IMR-90 (cell line): Measurements from ENCODE around the gene KDM2A. TPM values are rescaled to one million over a fixed set of nuclear protein-coding genes. Genes with fewer than 3 reads are reported as not detected.

Experiments used
- ATAC-seq: fragments of 200-7000 bp; cut with Tn5 transposase; 2 replicates; pipeline ENCODE4 v1.9.1; 2020; ENCODE audit warnings: low read depth, mild to moderate bottlenecking, moderate library complexity
- BruUV-seq: library from RNA; stranded (reverse); fragments of 400-500 nt; replicated peaks from 2 replicates; lab custom pipeline; 2021; lab: Mats Ljungman, UMichigan
- CTCF ChIA-PET: fragments of 300-600 bp; formaldehyde crosslinking; extraction: SDS; loops from one replicate; lab custom pipeline; 2021; ENCODE audit warnings: antibody characterized with exemption; lab: Yijun Ruan, JAX
- POLR2A ChIA-PET: fragments of 300-600 bp; sonication (Branson Sonifier 250); formaldehyde crosslinking; loops from one replicate; lab custom pipeline; 2022; ENCODE audit warnings: antibody characterized with exemption; ENCODE audit not compliant: unreplicated experiment; lab: Charles Lee
- DNase-seq: peaks from one replicate; pipeline ENCODE4 v3.0.0; 2013
- H2AFZ ChIP-seq: replicated peaks from 2 replicates; pipeline ENCODE3; 2013; ENCODE audit warnings: low read length, mild to moderate bottlenecking; ENCODE audit not compliant: poor library complexity
- H2AK5ac ChIP-seq: 2 replicates; pipeline ENCODE4 v1.6.1; 2013; ENCODE audit warnings: low read depth, low read length, inconsistent platforms
- H2AK9ac ChIP-seq: replicated peaks from 2 replicates; pipeline ENCODE3; 2013; ENCODE audit warnings: mild to moderate bottlenecking, low read depth, low read length, moderate library complexity; ENCODE audit not compliant: poor library complexity
- H2BK120ac ChIP-seq: 2 replicates; pipeline ENCODE4 v1.6.1; 2013; ENCODE audit warnings: low read depth, low read length, inconsistent platforms
- H2BK15ac ChIP-seq: 3 replicates; pipeline ENCODE4 v1.6.1; 2013; ENCODE audit warnings: low read depth, low read length, inconsistent platforms
- H2BK20ac ChIP-seq: 2 replicates; pipeline ENCODE4 v1.6.1; 2013; ENCODE audit warnings: low read depth, mild to moderate bottlenecking, inconsistent platforms, low read length, moderate library complexity
- H2BK5ac ChIP-seq: 2 replicates; pipeline ENCODE4 v1.6.1; 2013; ENCODE audit warnings: mild to moderate bottlenecking, low read depth, low read length, inconsistent platforms; ENCODE audit not compliant: poor library complexity, severe bottlenecking
- H3K14ac ChIP-seq: replicated peaks from 2 replicates; pipeline ENCODE4 v1.6.1; 2013; ENCODE audit warnings: low read depth, low read length, inconsistent platforms
- H3K18ac ChIP-seq: 2 replicates; pipeline ENCODE4 v1.6.1; 2013; ENCODE audit warnings: low read depth, low read length, control low read depth
- H3K23ac ChIP-seq: 2 replicates; pipeline ENCODE4 v1.6.1; 2013; ENCODE audit warnings: low read depth, low read length, inconsistent platforms
- H3K27ac ChIP-seq: 2 replicates; pipeline ENCODE4 v1.5.1; 2013; ENCODE audit warnings: mild to moderate bottlenecking, control low read depth, low read length; ENCODE audit not compliant: insufficient read depth
- H3K27me3 ChIP-seq: 2 replicates; pipeline ENCODE4 v1.6.1; 2013; ENCODE audit warnings: low read length; ENCODE audit not compliant: control insufficient read depth, insufficient read depth
- H3K36me3 ChIP-seq: 2 replicates; pipeline ENCODE4 v1.6.1; 2013; ENCODE audit warnings: low read length, mixed read lengths; ENCODE audit not compliant: control insufficient read depth, insufficient read depth
- H3K4ac ChIP-seq: 2 replicates; pipeline ENCODE4 v1.6.1; 2013; ENCODE audit warnings: low read depth, low read length, inconsistent platforms
- H3K4me1 ChIP-seq: 2 replicates; pipeline ENCODE4 v1.6.1; 2013; ENCODE audit warnings: low read length, mixed read lengths; ENCODE audit not compliant: control insufficient read depth, insufficient read depth
- H3K4me2 ChIP-seq: 2 replicates; pipeline ENCODE4 v1.6.1; 2013; ENCODE audit warnings: low read depth, mild to moderate bottlenecking, control low read depth, low read length, moderate library complexity
- H3K4me3 ChIP-seq: 2 replicates; pipeline ENCODE4 v1.5.1; 2013; ENCODE audit warnings: low read depth, mild to moderate bottlenecking, control low read depth, low read length, moderate library complexity; ENCODE audit not compliant: insufficient read depth
- H3K56ac ChIP-seq: 2 replicates; pipeline ENCODE4 v1.6.1; 2013; ENCODE audit warnings: low read length, inconsistent platforms; ENCODE audit not compliant: insufficient read depth; ENCODE audit errors: extremely low read depth
- H3K79me1 ChIP-seq, 2 experiments: 2 replicates each; pipeline ENCODE4 v1.6.1; 2013; ENCODE audit warnings: low read length in 2 of 2, inconsistent platforms in 1 of 2, low read depth in 1 of 2
- H3K9ac ChIP-seq: 2 replicates; pipeline ENCODE4 v1.6.1; 2013; ENCODE audit warnings: low read depth, low read length, control low read depth
- H3K9me1 ChIP-seq: 2 replicates; pipeline ENCODE4 v1.6.1; 2013; ENCODE audit warnings: low read length, inconsistent platforms; ENCODE audit not compliant: insufficient read depth
- H3K9me3 ChIP-seq: 2 replicates; pipeline ENCODE4 v1.6.1; 2013; ENCODE audit warnings: low read length; ENCODE audit not compliant: control insufficient read depth, insufficient read depth
- H4K20me1 ChIP-seq: 2 replicates; pipeline ENCODE4 v1.6.1; 2013; ENCODE audit warnings: low read length, inconsistent platforms; ENCODE audit not compliant: insufficient read depth
- H4K5ac ChIP-seq: 2 replicates; pipeline ENCODE4 v1.6.1; 2013; ENCODE audit warnings: mild to moderate bottlenecking, low read depth, low read length, control low read depth
- H4K8ac ChIP-seq, 2 experiments: 2 replicates each; pipeline ENCODE4 v1.6.1; 2013; ENCODE audit warnings: low read depth in 2 of 2, low read length in 2 of 2, control low read depth in 1 of 2, inconsistent platforms in 1 of 2
- H4K91ac ChIP-seq: 2 replicates; pipeline ENCODE4 v1.6.1; 2013; ENCODE audit warnings: low read depth, low read length, inconsistent platforms; ENCODE audit not compliant: insufficient read depth
- BHLHE40 ChIP-seq: fragments of 150-350 bp; IDR thresholded peaks from 2 replicates; pipeline ENCODE4 v1.6.1; 2016; ENCODE audit warnings: mild to moderate bottlenecking, low read depth, low read length
- CEBPB ChIP-seq: IDR thresholded peaks from 2 replicates; pipeline ENCODE4 v1.6.1; 2012; ENCODE audit warnings: low read depth, low read length, improper control_type of control experiment
- CHD1 ChIP-seq: IDR thresholded peaks from 2 replicates; pipeline ENCODE4 v1.6.1; 2012; ENCODE audit warnings: low read depth, low read length, improper control_type of control experiment
- CTCF ChIP-seq: conservative IDR thresholded peaks from 2 replicates; pipeline ENCODE4 v1.5.1; 2012; ENCODE audit warnings: mild to moderate bottlenecking, low read depth, low read length, improper control_type of control experiment
- ELK1 ChIP-seq: fragments of 150-350 bp; IDR thresholded peaks from 2 replicates; pipeline ENCODE4 v1.6.1; 2016; ENCODE audit warnings: low read depth, mild to moderate bottlenecking, low read length, moderate library complexity, borderline replicate concordance
- FOS ChIP-seq: fragments of 150-350 bp; IDR thresholded peaks from 2 replicates; pipeline ENCODE4 v1.6.1; 2016; ENCODE audit warnings: low read depth, low read length
- MAFK ChIP-seq: IDR thresholded peaks from 2 replicates; pipeline ENCODE4 v1.6.1; 2012; ENCODE audit warnings: low read depth, low read length, improper control_type of control experiment
- MAZ ChIP-seq: IDR thresholded peaks from 2 replicates; pipeline ENCODE4 v1.6.1; 2012; ENCODE audit warnings: low read depth, mild to moderate bottlenecking, low read length, improper control_type of control experiment, moderate library complexity, borderline replicate concordance
- MXI1 ChIP-seq: IDR thresholded peaks from 2 replicates; pipeline ENCODE4 v1.6.1; 2012; ENCODE audit warnings: low read depth, mild to moderate bottlenecking, low read length, moderate library complexity, borderline replicate concordance
- NFE2L2 ChIP-seq: fragments of 150-350 bp; IDR thresholded peaks from 2 replicates; pipeline ENCODE4 v1.6.1; 2016; ENCODE audit warnings: low read depth, mild to moderate bottlenecking, low read length
- POLR2A ChIP-seq: IDR thresholded peaks from 2 replicates; pipeline ENCODE4 v1.6.1; 2012; ENCODE audit warnings: mild to moderate bottlenecking, low read depth, low read length
- RAD21 ChIP-seq: IDR thresholded peaks from 2 replicates; pipeline ENCODE4 v1.6.1; 2012; ENCODE audit warnings: low read length, improper control_type of control experiment
- RCOR1 ChIP-seq: IDR thresholded peaks from 2 replicates; pipeline ENCODE4 v1.6.1; 2012; ENCODE audit warnings: mild to moderate bottlenecking, low read length, improper control_type of control experiment; ENCODE audit not compliant: insufficient replicate concordance
- RFX5 ChIP-seq: IDR thresholded peaks from 2 replicates; pipeline ENCODE4 v1.8.0; 2012; ENCODE audit warnings: low read depth, mild to moderate bottlenecking, low read length, moderate library complexity
- SMC3 ChIP-seq: fragments of 150-350 bp; IDR thresholded peaks from 2 replicates; pipeline ENCODE4 v1.6.1; 2016; ENCODE audit warnings: low read depth, mild to moderate bottlenecking, antibody characterized with exemption, low read length, moderate library complexity
- USF2 ChIP-seq: fragments of 150-350 bp; IDR thresholded peaks from 2 replicates; pipeline ENCODE4 v1.6.1; 2017; ENCODE audit warnings: mild to moderate bottlenecking, antibody characterized with exemption, low read length, low read depth
- WGBS, 2 experiments: methylation state at CpG; one replicate each; pipeline versions ENCODE4 v1.1.5 to v1.1.7; 2013; ENCODE audit warnings: missing lambda C conversion rate in 2 of 2; ENCODE audit not compliant: insufficient read length in 1 of 2; ENCODE audit errors: extremely low coverage in 2 of 2; 5-methylcytosine and 5-hydroxymethylcytosine counted together
- dilution Hi-C: fragments of 300-500 bp; cut with HindIII; formaldehyde crosslinking; loops from one replicate; pipeline ENCODE4 v1.14.3; 2018; ENCODE audit warnings: low sequenced_read_pairs; ENCODE audit not compliant: unreplicated experiment
- in situ Hi-C: fragments of 300-500 bp; cut with MboI; formaldehyde crosslinking; loops from 3 replicates; pipeline ENCODE4 v1.14.3; 2019; ENCODE audit warnings: low sequenced_read_pairs, inconsistent platforms, mixed read lengths
- intact Hi-C: fragments of 100-400 bp; cut with micrococcal nuclease; formaldehyde crosslinking; loops from 2 replicates; pipeline ENCODE4 v1.10.0; 2022
- polyA plus RNA-seq, 3 experiments: library from polyadenylated mRNA; depleted of rRNA; stranded (reverse); fragments of >200 nt; gene quantifications; 2 replicates each; pipeline ENCODE4 v1.2.3, GENCODE V29; 2012; ENCODE audit warnings: low replicate concordance in 1 of 3
- total RNA-seq: library from RNA; depleted of rRNA; stranded (reverse); fragments of >200 nt; gene quantifications from 2 replicates; pipeline ENCODE4 v1.2.3, GENCODE V29; 2012

KDM2A gene
- total and polyA plus RNA-seq, 2 of the 4 experiments (the other 2 are of a cell fraction), result 26.7 to 42.6 TPM

DNA sequence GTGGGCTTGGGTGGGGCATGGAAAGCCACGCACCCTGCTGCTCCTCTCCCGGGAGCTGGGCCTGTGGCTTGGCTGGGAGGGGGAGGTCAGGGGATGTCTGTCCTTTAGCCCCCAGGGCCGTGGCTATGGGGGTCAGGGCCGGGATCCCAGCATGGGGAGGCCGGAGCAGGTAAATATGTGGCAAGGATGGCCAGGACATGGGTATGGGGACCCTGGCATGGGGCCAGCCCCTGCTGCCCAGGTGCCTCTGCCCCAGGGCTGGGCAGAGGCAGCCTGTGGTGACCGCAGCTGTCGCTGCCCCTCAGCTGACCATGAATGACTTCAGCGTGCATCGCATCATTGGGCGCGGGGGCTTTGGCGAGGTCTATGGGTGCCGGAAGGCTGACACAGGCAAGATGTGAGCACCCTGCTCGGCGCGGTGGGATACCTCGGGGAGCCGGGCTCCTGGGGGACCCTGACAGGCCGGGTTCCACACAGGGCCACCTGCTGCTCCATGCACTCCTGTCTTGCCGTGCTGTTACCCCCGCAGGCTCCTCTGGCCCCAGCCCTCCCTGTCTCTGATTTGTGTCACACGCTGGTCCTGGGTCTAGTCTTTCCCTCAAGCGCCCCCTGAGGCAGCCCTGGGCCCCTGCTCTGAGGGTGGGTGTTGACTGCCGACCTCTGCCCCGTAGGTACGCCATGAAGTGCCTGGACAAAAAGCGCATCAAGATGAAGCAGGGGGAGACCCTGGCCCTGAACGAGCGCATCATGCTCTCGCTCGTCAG lies 161.9 kb downstream of the KDM2A start:
- no TSS peak for BruUV-seq
- H3K18ac ChIP-seq, result no peak overlapping the region
- H4K8ac ChIP-seq, result no peak overlapping the region
- H3K4ac ChIP-seq, result no peak overlapping the region
- peaks cover 5% of the 10 kb centered on the region for H4K20me1 ChIP-seq
- CTCF ChIA-PET, result no interaction called here
- dilution Hi-C loops, result no loop called here
- H3K4me1 ChIP-seq, result peaks cover 14% of the 10 kb centered on the region
- H3K9me3 ChIP-seq, result no peaks in the 10 kb centered on the region
- no peak overlapping the region for H2AK5ac ChIP-seq
- peaks cover 21 to 51% of the 10 kb centered on the region in 2 experiments for H3K79me1 ChIP-seq
- WGBS, 2 experiments, result 92% methylated on average over 18 of the region's 31 CpGs; no CpG with 5 or more reads in 1 of the 2 experiments
- H3K4me2 ChIP-seq, result no peak overlapping the region
- no peak overlapping the region for H2BK20ac ChIP-seq
- no peak overlapping the region for H4K91ac ChIP-seq
- H3K27me3 ChIP-seq, result no peaks in the 10 kb centered on the region
- ATAC-seq, result no peak
- no peak overlapping the region for H3K56ac ChIP-seq
- H3K9ac ChIP-seq, result no peak overlapping the region
- no peak overlapping the region for H4K5ac ChIP-seq
- POLR2A ChIA-PET, result no interaction called here
- no peak overlapping the region for H3K27ac ChIP-seq
- no peak overlapping the region for H3K14ac ChIP-seq
- peaks cover 65% of the 10 kb centered on the region for H3K36me3 ChIP-seq
- no peak for TF ChIP-seq MAFK
- no peak for TF ChIP-seq RFX5
- TF ChIP-seq POLR2A, result no peak
- no peak for TF ChIP-seq SMC3
- no peak for TF ChIP-seq CTCF
- no peak for TF ChIP-seq BHLHE40
- TF ChIP-seq NFE2L2, result no peak
- no peak for TF ChIP-seq FOS
- no peak for TF ChIP-seq MXI1
- no peak for TF ChIP-seq MAZ
- TF ChIP-seq CHD1, result no peak
- no peak for TF ChIP-seq RAD21
- TF ChIP-seq CEBPB, result no peak
- TF ChIP-seq ELK1, result no peak
- no peak for TF ChIP-seq RCOR1
- TF ChIP-seq USF2, result no peak
- no peak overlapping the region for H2AK9ac ChIP-seq
- no peak overlapping the region for H2BK15ac ChIP-seq
- H2AFZ ChIP-seq, result no peak overlapping the region
- no peak overlapping the region for H2BK5ac ChIP-seq
- H3K23ac ChIP-seq, result no peak overlapping the region
- intact Hi-C loops, result no loop called here
- H3K4me3 ChIP-seq, result no peak overlapping the region
- no peak for DNase-seq
- in situ Hi-C loops, result no loop called here
- peaks cover 8% of the 10 kb centered on the region for H3K9me1 ChIP-seq
- H2BK120ac ChIP-seq, result no peak overlapping the region
